Mononuclear cell (primary cell): ENCODE data around the gene TRAPPC10. TPM values are rescaled to one million over a fixed set of nuclear protein-coding genes. Genes with fewer than 3 reads are reported as not detected.
"Not testable (repeated sequence)": the region's sequence is repeated elsewhere in the genome, so short reads cannot be mapped to it uniquely, and the experiment has no call there.

Experiments
- H3K27me3 ChIP-seq: 2 replicates; pipeline ENCODE4 v1.6.0; 2011; ENCODE audit warnings: low read length, control low read depth; ENCODE audit not compliant: insufficient read depth
- H3K4me1 ChIP-seq: 2 replicates; pipeline ENCODE4 v1.5.1; 2011; ENCODE audit warnings: mild to moderate bottlenecking, low read length, control low read depth; ENCODE audit not compliant: insufficient read depth
- H3K4me3 ChIP-seq: 2 replicates; pipeline ENCODE4 v1.5.1; 2011; ENCODE audit warnings: mild to moderate bottlenecking, low read length, moderate library complexity
- H3K9me3 ChIP-seq: 2 replicates; pipeline ENCODE4 v1.5.1; 2011; ENCODE audit warnings: low read depth, mild to moderate bottlenecking, control low read depth, low read length
- total RNA-seq: library from RNA; depleted of rRNA; stranded (reverse); fragments of >200 nt; gene quantifications from one replicate; pipeline ENCODE4 v1.2.3, GENCODE V29; 2012

The TRAPPC10 gene
- total RNA-seq, 1 donor, result 75.4 TPM

DNA sequence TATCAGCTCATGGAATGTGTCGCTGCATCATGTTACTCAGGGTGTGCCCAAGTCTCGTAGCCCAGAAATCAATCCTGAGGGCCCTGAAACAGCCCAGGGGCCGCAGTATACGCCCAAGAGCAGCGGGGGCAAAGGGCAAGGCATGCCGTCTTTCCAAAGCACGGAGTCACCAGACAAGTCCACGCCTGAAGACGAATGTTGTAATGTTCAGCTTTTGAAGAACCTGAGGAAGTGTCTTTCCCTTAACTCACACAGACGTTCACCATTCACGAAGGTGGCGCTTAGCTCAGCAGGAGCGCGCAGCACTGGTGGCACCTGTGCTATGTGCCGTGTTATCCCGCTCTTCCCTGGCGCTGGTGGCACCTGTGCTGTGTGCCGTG, 76.3 kb downstream of the TRAPPC10 start:
- H3K4me1 ChIP-seq, result peaks cover 73% of the 10 kb centered on the region
- H3K9me3 ChIP-seq, result no peaks in the 10 kb centered on the region
- no peak overlapping the region for H3K4me3 ChIP-seq
- H3K27me3 ChIP-seq, result no peaks in the 10 kb centered on the region

DNA sequence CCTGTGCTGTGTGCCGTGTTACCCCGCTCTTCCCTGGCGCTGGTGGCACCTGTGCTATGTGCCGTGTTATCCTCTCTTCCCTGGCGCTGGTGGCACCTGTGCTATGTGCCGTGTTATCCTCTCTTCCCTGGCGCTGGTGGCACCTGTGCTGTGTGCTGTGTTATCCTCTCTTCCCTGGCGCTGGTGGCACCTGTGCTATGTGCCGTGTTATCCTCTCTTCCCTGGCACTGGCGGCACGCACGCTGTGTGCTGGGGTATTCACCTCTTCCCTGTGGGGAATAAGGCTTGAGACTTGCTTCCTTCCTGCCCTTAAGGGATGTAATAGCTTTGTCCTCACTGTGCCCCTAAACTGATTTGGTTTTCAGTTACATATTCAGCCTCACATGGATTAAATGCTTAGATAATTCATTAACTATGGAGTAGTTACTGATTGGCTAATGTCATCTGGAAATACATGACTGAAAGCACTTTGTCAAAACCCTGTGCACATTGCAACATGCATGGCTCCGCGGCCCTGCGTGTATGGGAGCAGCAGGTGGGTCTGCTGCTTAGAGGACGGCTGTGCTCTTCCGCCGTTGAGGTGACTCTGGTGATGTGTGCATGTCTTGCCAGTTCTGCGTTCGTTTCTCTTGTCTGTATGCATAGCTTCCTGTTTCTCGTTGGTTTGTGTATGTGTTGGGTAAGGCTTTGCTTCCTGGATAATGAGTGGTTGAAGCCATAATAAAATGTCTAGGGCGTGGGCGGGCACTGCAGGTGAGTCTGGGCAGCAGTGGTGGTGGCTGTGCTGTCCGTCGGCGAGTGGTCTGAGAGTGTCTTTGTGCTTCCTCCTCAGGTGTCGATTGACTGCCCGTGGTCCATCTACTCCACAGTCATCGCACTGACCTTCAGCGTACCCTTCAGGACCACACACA, 77.1 kb downstream of the TRAPPC10 start:
- no peaks in the 10 kb centered on the region for H3K27me3 ChIP-seq
- H3K4me3 ChIP-seq, result no peak overlapping the region
- H3K9me3 ChIP-seq, result no peaks in the 10 kb centered on the region
- H3K4me1 ChIP-seq, result peaks cover 66% of the 10 kb centered on the region

DNA sequence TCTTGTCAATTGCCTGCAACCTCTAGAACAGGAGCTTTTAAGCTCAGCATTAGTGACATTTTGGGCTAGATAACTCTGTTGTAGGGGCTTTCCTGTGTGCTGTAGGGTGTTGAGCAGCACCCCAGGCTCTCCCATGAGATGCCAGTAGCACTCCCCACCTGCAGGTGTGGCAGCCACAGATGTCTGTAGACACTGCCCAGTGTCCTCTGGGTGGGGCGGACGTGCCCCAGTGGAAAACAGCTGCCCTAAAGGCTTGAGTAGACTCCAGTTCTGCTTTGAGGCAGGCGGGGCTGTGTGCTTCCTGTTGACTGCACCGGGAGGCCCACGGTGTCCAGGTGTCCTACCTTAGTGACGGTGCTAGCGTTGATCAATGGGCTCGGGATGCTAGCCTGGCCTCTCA, 78.2 kb downstream of the TRAPPC10 start:
- H3K4me3 ChIP-seq, result no peak overlapping the region

DNA sequence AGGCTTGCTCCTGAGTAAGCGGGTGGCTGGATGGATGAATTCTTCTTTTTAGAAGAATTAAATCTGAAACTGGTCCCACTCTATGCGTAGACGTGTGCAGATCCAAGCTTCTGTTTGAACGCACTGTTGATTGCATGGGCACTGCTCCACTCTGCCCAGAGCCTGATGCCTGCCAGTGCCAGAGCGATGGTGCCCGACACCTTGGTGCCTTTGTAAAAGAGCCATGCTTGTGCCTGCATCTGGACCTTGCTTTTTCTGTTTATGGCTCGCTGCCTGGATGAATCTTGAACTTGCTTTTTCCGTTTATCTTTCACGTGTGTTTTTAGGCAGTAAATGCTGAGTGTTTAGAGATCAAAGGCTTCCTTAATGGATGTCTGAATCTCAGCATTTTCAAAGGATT, 80.1 kb downstream of the TRAPPC10 start:
- H3K9me3 ChIP-seq, result no peaks in the 10 kb centered on the region
- H3K4me3 ChIP-seq, result no peak overlapping the region
- H3K27me3 ChIP-seq, result no peaks in the 10 kb centered on the region
- peaks cover 37% of the 10 kb centered on the region for H3K4me1 ChIP-seq

More for the DNA sequence above, 78.2 kb downstream of the TRAPPC10 start:
- Histone ChIP-seq H3K9me3 (no peaks in the 10 kb centered on the region), H3K4me1 (peaks cover 56% of the 10 kb centered on the region), H3K27me3 (no peaks in the 10 kb centered on the region)

DNA sequence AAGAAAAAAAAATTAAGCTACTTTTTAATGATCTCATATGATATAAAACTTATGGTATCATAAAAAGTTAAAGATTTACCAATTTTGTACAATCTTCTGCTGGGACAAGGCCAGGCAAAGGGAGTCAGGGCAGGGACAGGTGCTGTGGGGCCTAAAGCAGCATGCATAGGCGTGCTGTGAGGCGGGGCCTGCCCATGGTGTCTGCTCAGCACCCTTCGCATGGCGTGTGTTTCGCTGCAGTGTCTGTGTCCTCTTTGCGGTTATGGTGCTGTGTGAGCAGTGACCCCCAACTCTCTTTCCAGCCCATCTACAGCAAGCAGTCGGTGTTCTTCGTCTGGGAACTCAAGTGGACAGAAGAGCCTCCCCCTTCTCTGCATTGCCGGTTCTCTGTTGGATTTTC, 81.7 kb downstream of the TRAPPC10 start:
- Histone ChIP-seq H3K4me1 (peaks cover 21% of the 10 kb centered on the region), H3K4me3 (no peak overlapping the region), H3K27me3 (no peaks in the 10 kb centered on the region), H3K9me3 (no peaks in the 10 kb centered on the region)

DNA sequence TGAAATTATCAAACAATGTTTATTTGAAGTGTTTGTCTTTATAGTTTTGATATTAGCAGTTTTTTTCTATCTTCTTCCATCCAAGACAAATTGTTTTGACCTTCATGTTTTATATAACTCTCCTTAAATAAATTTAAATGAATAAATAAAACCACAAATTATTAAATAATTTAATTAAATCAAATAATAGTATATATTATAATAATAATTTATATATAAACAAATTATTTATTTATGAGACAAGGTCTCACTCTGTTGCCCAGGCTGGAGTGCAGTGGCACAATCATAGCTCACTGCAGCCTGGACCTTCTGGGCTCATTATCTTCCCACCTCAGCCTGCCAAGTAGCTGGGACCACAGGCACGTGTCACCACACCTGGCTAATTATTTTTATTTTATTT, 82.7 kb downstream of the TRAPPC10 start:
- Histone ChIP-seq H3K4me3 (no peak overlapping the region), H3K4me1 (peaks cover 11% of the 10 kb centered on the region), H3K27me3 (no peaks in the 10 kb centered on the region), H3K9me3 (no peaks in the 10 kb centered on the region)

DNA sequence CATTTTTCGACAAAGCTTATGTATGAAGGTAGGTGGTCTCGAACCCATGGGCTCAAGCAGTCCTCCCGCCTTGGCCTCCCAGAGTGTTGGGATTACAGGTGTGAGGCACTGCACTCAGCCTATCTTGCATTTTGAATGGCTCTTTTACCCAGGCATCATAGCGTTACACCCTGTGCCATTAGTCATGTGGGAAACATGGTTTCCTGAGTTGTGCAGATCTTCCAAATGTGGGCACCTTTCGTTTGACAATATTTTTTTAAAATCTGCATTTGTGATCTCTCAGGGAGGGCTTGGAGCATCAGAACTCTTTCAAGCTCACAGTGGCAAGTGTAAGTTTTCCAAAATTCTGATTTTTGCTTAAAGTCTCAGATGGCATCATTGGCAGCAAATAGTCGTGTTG, 86.4 kb downstream of the TRAPPC10 start:
- not testable (repeated sequence) for H3K27me3 ChIP-seq, H3K4me1 ChIP-seq, H3K4me3 ChIP-seq, H3K9me3 ChIP-seq

DNA sequence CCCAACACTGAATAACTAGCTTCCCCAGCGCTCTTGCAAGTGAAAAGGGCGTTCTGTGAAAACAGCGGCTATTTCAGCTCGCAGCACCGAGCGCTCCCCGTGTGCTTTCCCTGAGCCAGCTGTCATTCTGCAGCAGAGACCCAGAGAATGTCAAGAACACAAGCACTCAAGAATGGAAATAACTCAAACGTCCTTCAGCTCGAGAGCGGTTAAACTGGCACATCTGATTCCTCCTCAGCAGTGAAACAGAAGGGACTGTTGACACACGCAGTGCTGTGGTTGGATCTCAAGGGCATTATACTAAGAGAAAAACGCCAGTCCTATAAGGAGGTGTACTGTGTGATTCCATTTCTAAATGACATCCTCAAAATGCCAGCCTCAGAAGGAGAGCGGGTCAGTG, 86.9 kb downstream of the TRAPPC10 start:
- H3K27me3 ChIP-seq, H3K4me1 ChIP-seq, H3K9me3 ChIP-seq, H3K4me3 ChIP-seq: not testable (repeated sequence)

DNA sequence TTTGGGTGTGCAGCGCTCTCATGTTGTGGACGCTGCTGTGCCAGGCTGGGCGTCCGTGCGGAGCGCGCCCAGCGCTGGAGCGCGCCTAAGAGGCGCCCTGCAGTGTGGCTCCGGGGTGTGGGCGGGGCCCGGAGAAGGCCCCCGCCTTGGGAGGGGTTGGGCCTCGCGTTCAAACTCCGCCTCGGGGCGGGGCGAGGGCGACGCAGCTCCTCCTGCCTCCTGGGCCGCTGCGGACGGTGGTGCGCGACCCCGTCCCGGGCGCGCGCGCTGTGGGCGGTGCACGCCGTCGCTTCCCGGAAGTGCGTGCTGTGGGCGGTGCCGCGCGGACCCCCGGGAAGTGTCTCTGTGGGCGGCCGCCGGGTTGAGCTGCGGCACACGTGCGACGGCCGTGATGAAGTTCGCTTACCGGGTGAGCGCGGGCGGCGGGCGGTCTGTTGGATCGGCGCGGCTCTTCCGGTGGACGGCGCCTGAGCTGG, 95.0 kb downstream of the TRAPPC10 start, which contains the start of gene PWP2:
TSS of gene PWP2 (plus strand) at position 374 of the 476 bp plus-strand sequence. CDS start at position 392, 18 bp downstream.
- not testable (repeated sequence) for H3K27me3 ChIP-seq, H3K9me3 ChIP-seq, H3K4me1 ChIP-seq
- peak within 1 kb of the TSS; percentile 34 for H3K4me3 ChIP-seq

DNA sequence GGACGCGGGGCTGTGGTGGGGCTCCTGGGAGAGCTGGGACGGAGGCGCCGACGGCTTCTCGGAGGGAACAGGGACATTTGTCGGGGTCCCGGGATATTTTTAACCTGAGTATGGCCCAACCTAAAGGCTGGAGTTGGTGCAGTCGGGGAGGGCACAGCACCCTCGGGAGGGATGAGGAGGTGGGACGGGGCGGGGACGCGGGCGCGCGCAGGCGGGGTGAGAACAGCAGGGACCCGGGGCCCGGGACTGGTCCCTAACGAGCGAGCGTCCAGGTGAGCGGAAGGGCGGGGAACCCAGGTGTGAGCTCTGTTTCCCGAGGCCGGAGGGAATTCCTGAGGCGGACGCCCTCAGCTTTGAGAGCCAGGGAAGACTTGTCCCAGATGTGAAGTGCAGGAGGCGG, 95.5 kb downstream of the TRAPPC10 start:
- not testable (repeated sequence) for H3K4me1 ChIP-seq, H3K9me3 ChIP-seq, H3K27me3 ChIP-seq
- peak overlapping the region; percentile 34 for H3K4me3 ChIP-seq

DNA sequence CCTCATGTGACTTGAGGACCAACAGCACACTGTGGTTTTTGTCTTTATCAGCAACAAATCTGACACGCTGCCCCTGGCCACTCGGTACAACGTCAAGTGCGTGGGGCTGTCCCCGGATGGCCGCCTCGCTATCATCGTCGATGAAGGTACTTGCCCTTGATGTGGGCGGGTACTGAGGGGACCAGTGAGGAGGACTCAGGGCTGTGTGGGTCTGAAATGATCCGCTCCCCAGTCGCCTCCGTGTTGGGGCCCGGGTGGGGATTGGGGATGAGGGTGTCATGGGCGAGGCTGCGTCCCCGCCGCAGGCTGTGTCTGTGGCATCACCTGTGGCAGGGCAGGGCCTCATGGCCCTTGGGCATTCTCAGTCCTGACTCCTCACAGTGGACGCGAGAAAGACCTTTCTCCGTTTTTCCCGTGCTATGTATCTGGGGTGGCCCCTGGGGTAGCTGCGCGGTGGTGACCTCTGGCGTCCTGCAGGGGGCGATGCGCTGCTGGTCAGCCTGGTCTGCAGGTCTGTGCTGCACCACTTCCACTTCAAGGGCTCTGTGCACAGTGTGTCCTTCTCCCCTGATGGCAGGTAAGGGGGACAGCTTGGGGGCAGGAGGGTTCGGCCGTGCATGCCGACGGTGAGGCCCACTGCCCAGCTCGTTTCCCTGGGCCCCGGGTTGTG, 101.7 kb downstream of the TRAPPC10 start:
- H3K27me3 ChIP-seq, H3K4me1 ChIP-seq, H3K9me3 ChIP-seq, H3K4me3 ChIP-seq: not testable (repeated sequence)

DNA sequence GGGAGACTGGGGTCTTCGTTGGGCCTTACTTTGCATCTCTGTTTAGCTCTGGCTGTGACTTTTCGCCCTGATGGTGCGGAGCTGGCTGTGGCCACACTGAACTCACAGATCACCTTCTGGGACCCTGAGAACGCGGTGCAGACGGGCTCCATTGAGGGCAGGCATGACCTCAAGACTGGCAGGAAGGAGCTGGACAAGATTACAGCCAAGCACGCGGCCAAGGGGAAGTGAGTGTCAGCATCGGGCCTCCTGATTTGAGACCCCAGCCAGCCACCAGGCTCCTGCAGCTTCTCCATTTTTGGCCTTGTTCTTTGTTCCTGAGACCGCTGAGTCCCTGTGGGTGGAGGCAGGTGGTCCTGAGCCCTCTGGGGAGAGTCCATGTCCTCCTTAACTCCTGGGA, 110.0 kb downstream of the TRAPPC10 start:
- H3K4me1 ChIP-seq, H3K4me3 ChIP-seq, H3K9me3 ChIP-seq, H3K27me3 ChIP-seq: not testable (repeated sequence)

DNA sequence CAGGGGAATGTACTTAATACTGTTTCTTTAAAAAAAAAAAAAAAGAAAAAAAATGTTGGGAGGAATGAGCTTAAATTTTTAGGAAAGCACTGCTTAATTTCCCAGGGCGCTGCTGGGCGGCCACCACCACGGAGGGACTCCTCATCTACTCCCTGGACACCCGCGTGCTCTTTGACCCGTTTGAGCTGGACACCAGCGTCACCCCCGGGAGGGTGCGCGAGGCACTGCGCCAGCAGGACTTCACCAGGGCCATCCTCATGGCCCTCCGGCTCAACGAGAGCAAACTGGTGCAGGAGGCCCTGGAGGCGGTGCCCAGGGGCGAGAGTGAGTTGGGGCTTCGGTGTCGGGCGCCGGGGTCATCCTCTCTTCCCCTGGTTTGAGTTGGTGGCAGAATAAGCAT, 115.7 kb downstream of the TRAPPC10 start:
- H3K4me1 ChIP-seq, H3K9me3 ChIP-seq, H3K4me3 ChIP-seq: not testable (repeated sequence)

DNA sequence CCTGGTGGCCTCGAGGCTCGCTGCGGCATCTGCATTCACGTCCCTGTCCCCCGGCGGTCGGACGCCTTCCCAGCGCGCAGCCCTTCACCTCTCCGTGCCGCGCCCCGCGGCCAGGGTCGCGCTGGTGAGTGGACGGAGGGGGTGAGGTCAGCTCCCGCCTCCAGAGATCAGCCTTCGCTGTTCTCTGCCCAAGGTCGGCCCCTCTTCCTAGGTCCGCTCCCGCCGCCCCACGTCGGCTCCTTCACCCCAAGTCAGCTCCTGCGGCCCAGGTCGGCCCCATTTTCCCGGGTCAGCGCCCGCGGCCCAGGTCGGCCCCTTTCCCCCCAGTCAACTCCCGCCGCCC, 121.6 kb downstream of the TRAPPC10 start:
- H3K27me3 ChIP-seq, H3K4me3 ChIP-seq, H3K9me3 ChIP-seq, H3K4me1 ChIP-seq: not testable (repeated sequence)

More for the DNA sequence above, 115.7 kb downstream of the TRAPPC10 start:
- H3K27me3 ChIP-seq, result not testable (repeated sequence)

DNA sequence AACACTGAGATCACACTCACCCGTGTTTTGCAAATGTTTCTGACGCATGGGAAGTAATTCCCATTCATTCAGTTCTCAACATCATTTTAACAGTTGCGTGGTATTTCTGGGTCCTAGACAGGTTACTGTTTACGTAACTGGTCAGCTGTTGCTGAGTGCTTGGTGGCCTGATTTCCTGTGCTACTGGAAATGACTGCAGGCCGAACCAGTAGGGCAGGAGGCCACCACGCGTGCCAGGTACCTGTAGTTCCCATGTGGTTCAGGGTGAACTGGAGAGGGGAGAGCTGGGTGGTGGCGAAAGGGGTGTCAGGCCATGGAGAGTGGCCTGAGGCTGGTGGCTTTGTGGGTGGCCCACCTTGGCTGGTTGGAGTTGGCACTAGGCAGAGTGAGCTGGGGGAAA, 122.6 kb downstream of the TRAPPC10 start:
- not testable (repeated sequence) for H3K27me3 ChIP-seq, H3K4me1 ChIP-seq, H3K4me3 ChIP-seq, H3K9me3 ChIP-seq

DNA sequence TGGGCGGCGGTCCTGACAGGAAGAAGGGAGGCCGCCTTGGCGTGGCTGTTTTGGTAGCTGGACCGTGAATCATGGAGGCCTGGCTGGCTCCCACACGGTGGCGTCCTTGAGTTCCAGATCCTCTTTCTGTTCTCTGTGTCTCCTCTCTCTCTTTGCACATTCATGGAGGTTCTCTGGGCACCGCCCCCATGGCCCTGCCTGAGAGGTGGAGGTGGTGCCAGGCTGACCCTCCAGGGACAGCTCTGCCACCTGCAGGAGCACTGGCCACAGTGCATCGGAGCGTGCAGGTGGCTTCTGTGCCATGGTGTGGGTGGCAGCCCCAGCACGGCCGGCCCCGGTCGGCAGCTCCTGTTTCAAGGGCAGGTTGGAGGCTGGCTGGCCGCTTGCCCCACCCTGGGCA, 125.9 kb downstream of the TRAPPC10 start:
- H3K4me1 ChIP-seq, result not testable (repeated sequence)

More for the DNA sequence above, 125.9 kb downstream of the TRAPPC10 start:
- H3K4me3 ChIP-seq, H3K9me3 ChIP-seq, H3K27me3 ChIP-seq: not testable (repeated sequence)
